MM.1S (cell line): ENCODE measurements around the gene EIF4A3.

ENCODE experiments used
- DNase-seq: peaks from one replicate; pipeline ENCODE4 v3.0.0-alpha.2; 2015
- H2AFZ ChIP-seq: fragments of 300-600 bp; sonication (generic); 2 replicates; pipeline ENCODE4 v1.6.0; 2016; ENCODE audit warnings: antibody characterized with exemption, low read length
- H3F3A ChIP-seq: fragments of 300-600 bp; sonication (generic); 2 replicates; pipeline ENCODE4 v1.6.1; 2016; ENCODE audit warnings: mild to moderate bottlenecking, antibody characterized with exemption, low read length, moderate library complexity, mixed read lengths; ENCODE audit not compliant: insufficient read depth
- H3K27ac ChIP-seq: fragments of 300-600 bp; sonication (generic); 2 replicates; pipeline ENCODE4 v1.5.1; 2016; ENCODE audit warnings: mild to moderate bottlenecking, low read length
- H3K27me3 ChIP-seq: fragments of 300-600 bp; sonication (generic); replicated peaks from 2 replicates; pipeline ENCODE4 v1.6.0; 2016; ENCODE audit warnings: low read length; ENCODE audit not compliant: insufficient read depth
- H3K36me3 ChIP-seq: fragments of 300-600 bp; sonication (generic); replicated peaks from 2 replicates; pipeline ENCODE4 v1.6.1; 2016; ENCODE audit warnings: mild to moderate bottlenecking, low read length, mixed read lengths; ENCODE audit not compliant: insufficient read depth
- H3K4me1 ChIP-seq: fragments of 300-600 bp; sonication (generic); 2 replicates; pipeline ENCODE4 v1.6.1; 2016; ENCODE audit warnings: low read length, mixed read lengths
- H3K4me2 ChIP-seq: fragments of 300-600 bp; sonication (generic); 2 replicates; pipeline ENCODE4 v1.6.0; 2016; ENCODE audit warnings: low read depth, low read length
- H3K4me3 ChIP-seq: fragments of 300-600 bp; sonication (generic); 2 replicates; pipeline ENCODE4 v1.5.1; 2016; ENCODE audit warnings: low read length, mixed read lengths
- H3K79me2 ChIP-seq: fragments of 300-600 bp; sonication (generic); 2 replicates; pipeline ENCODE4 v1.6.1; 2016; ENCODE audit warnings: mixed run types, low read length, mixed read lengths
- H3K9ac ChIP-seq: fragments of 300-600 bp; sonication (generic); 2 replicates; pipeline ENCODE4 v1.6.1; 2016; ENCODE audit warnings: low read length, mixed read lengths
- H3K9me2 ChIP-seq: fragments of 300-600 bp; sonication (generic); replicated peaks from 2 replicates; pipeline ENCODE4 v1.6.1; 2016; ENCODE audit warnings: mild to moderate bottlenecking, low read length, mixed read lengths; ENCODE audit not compliant: insufficient read depth
- H3K9me3 ChIP-seq: fragments of 300-600 bp; sonication (generic); replicated peaks from 2 replicates; pipeline ENCODE4 v1.6.1; 2016; ENCODE audit warnings: mild to moderate bottlenecking, low read length, mixed read lengths; ENCODE audit not compliant: insufficient read depth
- H4K20me1 ChIP-seq: fragments of 300-600 bp; sonication (generic); 2 replicates; pipeline ENCODE4 v1.6.1; 2016; ENCODE audit warnings: mild to moderate bottlenecking, low read length, moderate library complexity, mixed read lengths; ENCODE audit not compliant: insufficient read depth
- EZH2 ChIP-seq: fragments of 300-600 bp; sonication (generic); optimal IDR thresholded peaks from 2 replicates; pipeline ENCODE3; 2017; ENCODE audit warnings: low read depth, mild to moderate bottlenecking, antibody characterized with exemption, low read length, mixed read lengths
- EZH2phosphoT487 ChIP-seq: fragments of 300-600 bp; sonication (generic); IDR thresholded peaks from 2 replicates; pipeline ENCODE4 v1.6.1; 2018; ENCODE audit warnings: antibody characterized with exemption, low read length
- TF ChIP-seq, protein P1 (sequence below): fragments of 300-600 bp; sonication (generic); IDR thresholded peaks from 2 replicates; pipeline ENCODE4 v1.5.1; 2016; ENCODE audit warnings: antibody characterized with exemption, low read length, mixed read lengths

Gene EIF4A3

DNA sequence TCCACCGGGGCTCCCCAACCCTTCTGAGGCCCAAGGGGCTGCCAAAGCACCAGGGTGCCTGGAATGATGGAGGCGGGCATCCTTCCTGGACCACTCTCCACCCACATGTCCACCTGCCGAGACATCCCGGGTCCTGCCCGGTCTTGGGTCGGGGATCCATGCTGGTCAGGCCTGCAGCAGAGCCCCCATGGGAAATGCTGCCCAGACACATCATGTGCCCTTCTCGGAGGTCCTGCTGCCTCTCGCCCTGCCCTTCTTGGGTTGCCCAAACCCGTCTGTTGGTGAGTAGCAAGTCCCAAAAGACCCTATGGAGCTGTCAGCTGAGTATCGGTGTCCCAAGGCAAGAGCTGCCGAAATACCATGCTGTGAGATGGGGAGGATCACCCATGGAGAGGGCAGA, 60.3 kb downstream of the EIF4A3 start:
- Histone ChIP-seq H3K4me1 (no peaks in the 10 kb centered on the region), H4K20me1 (no peaks in the 10 kb centered on the region)

DNA sequence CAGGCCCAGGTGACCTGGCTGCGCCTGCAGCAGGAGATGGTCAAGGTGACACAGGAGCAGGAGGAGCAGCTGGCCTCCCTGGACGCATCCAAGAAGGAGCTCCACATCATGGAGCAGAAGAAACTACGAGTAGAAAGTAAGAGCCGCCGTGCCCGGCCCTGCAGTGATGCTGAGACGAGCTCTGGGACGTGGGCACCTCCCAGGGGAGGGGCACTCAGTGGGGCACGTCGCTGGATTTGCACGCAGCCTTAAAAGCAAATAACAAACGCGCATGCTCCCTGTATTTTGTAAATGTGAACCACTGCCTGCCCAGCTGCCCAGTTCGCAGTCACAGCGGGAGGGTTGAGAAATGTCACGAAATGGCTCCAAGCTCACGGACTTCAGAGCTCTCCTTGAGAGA, 60.8 kb downstream of the EIF4A3 start:
- Histone ChIP-seq H4K20me1 (no peaks in the 10 kb centered on the region), H3K4me2 (0 out of 2 replicates have a peak overlapping the region, but pooled peaks have one; percentile 32), H3K79me2 (no peaks in the 10 kb centered on the region), H3K4me1 (no peaks in the 10 kb centered on the region), H3K4me3 (no peak overlapping the region), H3F3A (no peaks in the 10 kb centered on the region), H3K9me2 (no peaks in the 10 kb centered on the region), H2AFZ (no peak overlapping the region), H3K9me3 (no peaks in the 10 kb centered on the region), H3K27me3 (peaks cover 92% of the 10 kb centered on the region), H3K36me3 (no peaks in the 10 kb centered on the region), H3K27ac (no peak overlapping the region), H3K9ac (no peak overlapping the region)
- no peak for TF ChIP-seq EZH2
- TF ChIP-seq, protein P1, sequence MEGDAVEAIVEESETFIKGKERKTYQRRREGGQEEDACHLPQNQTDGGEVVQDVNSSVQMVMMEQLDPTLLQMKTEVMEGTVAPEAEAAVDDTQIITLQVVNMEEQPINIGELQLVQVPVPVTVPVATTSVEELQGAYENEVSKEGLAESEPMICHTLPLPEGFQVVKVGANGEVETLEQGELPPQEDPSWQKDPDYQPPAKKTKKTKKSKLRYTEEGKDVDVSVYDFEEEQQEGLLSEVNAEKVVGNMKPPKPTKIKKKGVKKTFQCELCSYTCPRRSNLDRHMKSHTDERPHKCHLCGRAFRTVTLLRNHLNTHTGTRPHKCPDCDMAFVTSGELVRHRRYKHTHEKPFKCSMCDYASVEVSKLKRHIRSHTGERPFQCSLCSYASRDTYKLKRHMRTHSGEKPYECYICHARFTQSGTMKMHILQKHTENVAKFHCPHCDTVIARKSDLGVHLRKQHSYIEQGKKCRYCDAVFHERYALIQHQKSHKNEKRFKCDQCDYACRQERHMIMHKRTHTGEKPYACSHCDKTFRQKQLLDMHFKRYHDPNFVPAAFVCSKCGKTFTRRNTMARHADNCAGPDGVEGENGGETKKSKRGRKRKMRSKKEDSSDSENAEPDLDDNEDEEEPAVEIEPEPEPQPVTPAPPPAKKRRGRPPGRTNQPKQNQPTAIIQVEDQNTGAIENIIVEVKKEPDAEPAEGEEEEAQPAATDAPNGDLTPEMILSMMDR: no peak
- no peak for TF ChIP-seq EZH2phosphoT487
- peak; percentile 11 for DNase-seq

More for the DNA sequence above, 60.3 kb downstream of the EIF4A3 start:
- no peaks in the 10 kb centered on the region for H3F3A ChIP-seq
- H3K4me2 ChIP-seq: no peak overlapping the region
- H2AFZ ChIP-seq: no peak overlapping the region
- H3K27me3 ChIP-seq: peaks cover 94% of the 10 kb centered on the region
- H3K27ac ChIP-seq: no peak overlapping the region
- no peaks in the 10 kb centered on the region for H3K9me3 ChIP-seq
- H3K36me3 ChIP-seq: no peaks in the 10 kb centered on the region
- H3K9me2 ChIP-seq: no peaks in the 10 kb centered on the region
- H3K9ac ChIP-seq: no peak overlapping the region
- H3K4me3 ChIP-seq: no peak overlapping the region
- TF ChIP-seq, protein P1: no peak
- no peak for TF ChIP-seq EZH2
- no peak for TF ChIP-seq EZH2phosphoT487
- H3K79me2 ChIP-seq: no peaks in the 10 kb centered on the region
- DNase-seq: no peak

DNA sequence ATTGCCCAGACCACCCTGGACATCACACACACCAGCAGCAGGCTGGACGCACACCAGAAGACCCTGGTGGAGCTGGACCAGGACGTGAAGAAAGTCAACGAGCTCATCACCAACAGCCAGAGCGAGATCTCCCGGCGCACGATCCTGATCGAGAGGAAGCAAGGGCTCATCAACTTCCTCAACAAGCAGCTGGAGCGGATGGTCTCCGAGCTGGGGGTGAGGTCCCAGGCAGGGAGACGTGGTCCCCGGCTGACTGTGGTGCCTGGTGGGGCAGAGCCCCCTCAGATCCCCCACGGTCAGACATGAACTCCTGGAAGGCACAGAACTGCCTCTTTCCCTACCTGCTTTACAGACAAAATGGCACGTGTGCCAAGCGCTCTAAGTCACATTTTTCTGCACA, 62.2 kb downstream of the EIF4A3 start:
- H3K27me3 ChIP-seq: peaks cover 89% of the 10 kb centered on the region
- no peak overlapping the region for H3K4me3 ChIP-seq
- H3K4me2 ChIP-seq: no peak overlapping the region
- H4K20me1 ChIP-seq: no peaks in the 10 kb centered on the region
- DNase-seq: no peak
- H3K4me1 ChIP-seq: no peaks in the 10 kb centered on the region
- TF ChIP-seq EZH2phosphoT487: no peak
- no peak for TF ChIP-seq EZH2
- TF ChIP-seq, protein P1: no peak
- no peak overlapping the region for H3K9ac ChIP-seq
- no peaks in the 10 kb centered on the region for H3K9me3 ChIP-seq
- H2AFZ ChIP-seq: no peak overlapping the region
- no peaks in the 10 kb centered on the region for H3F3A ChIP-seq
- H3K36me3 ChIP-seq: no peaks in the 10 kb centered on the region
- no peaks in the 10 kb centered on the region for H3K9me2 ChIP-seq
- H3K79me2 ChIP-seq: no peaks in the 10 kb centered on the region
- no peak overlapping the region for H3K27ac ChIP-seq
